Lower lobe of right lung (tissue), 2 donors: ENCODE measurements around the gene PRSS16. TPM values are rescaled to one million over a fixed set of nuclear protein-coding genes. Genes with fewer than 3 reads are reported as not detected.

ENCODE experiments used
- ATAC-seq, 2 donors: fragments of 200-7000 bp; cut with Tn5 transposase; one replicate each; pipeline ENCODE4 v1.9.1; 2020 to 2022; ENCODE audit warnings: mild to moderate bottlenecking in 2 of 2, moderate library complexity in 2 of 2
- DNase-seq: peaks from one replicate; pipeline ENCODE4 v3.0.0-alpha.2; 2020
- H3K27ac ChIP-seq: fragments of 200-600 bp; one replicate; pipeline ENCODE4 v1.8.0; 2022
- H3K27me3 ChIP-seq: fragments of 200-600 bp; one replicate; pipeline ENCODE4 v1.8.0; 2022; ENCODE audit warnings: low read depth
- H3K36me3 ChIP-seq: fragments of 200-600 bp; one replicate; pipeline ENCODE4 v1.8.0; 2022; ENCODE audit warnings: mild to moderate bottlenecking
- H3K4me1 ChIP-seq: fragments of 200-600 bp; one replicate; pipeline ENCODE4 v1.8.0; 2022
- H3K4me3 ChIP-seq: fragments of 200-600 bp; one replicate; pipeline ENCODE4 v1.8.0; 2022; ENCODE audit warnings: mild to moderate bottlenecking
- H3K9me3 ChIP-seq: fragments of 200-600 bp; one replicate; pipeline ENCODE4 v1.8.0; 2022
- CTCF ChIP-seq: fragments of 200-600 bp; IDR thresholded peaks from one replicate; pipeline ENCODE4 v1.8.0; 2022; ENCODE audit warnings: antibody characterized with exemption, mild to moderate bottlenecking
- intact Hi-C: fragments of 100-400 bp; cut with DNase I; formaldehyde crosslinking; loops from one replicate; pipeline ENCODE4 v1.11.0; 2022
- long read RNA-seq: library from polyadenylated mRNA; unstranded; transcript quantifications from one replicate; pipeline ENCODE4 v2.0.0, GENCODE V29; 2021
- total RNA-seq: library from RNA; stranded (reverse); fragmentation: NEBNext Ultra II Directional; extraction: Animal tissue kit (Norgen Biotek cat#: 25700); gene quantifications from one replicate; pipeline ENCODE4 v1.2.1, GENCODE V29; 2021
- donor health status: DM: no; HTN: yes; CAD: no; lungs with severe emphysema.

PRSS16 gene
- total RNA-seq = 13.4 TPM
- long read RNA-seq, partial matches to known transcripts = 2 of 5 reads
- long read RNA-seq, other reads (novel, unspliced or antisense) = 0 of 5 reads

GRCh38 chr6:27247133-27247836 is at the start of gene PRSS16:
TSS of gene PRSS16 (plus strand) at chr6:27247701. CDS start at chr6:27247738, 37 bp downstream.
- DNase-seq (no peak), ATAC-seq (no peak)
- Histone ChIP-seq H3K4me3 (no peak within 1 kb of the TSS), H3K4me1 (peaks cover 4% of the 10 kb centered on the region), H3K9me3 (no peaks in the 10 kb centered on the region), H3K36me3 (no peaks in the 10 kb centered on the region), H3K27me3 (peaks cover 72% of the 10 kb centered on the region), H3K27ac (no peak within 1 kb of the TSS)
- intact Hi-C loops = no loop called here
- no peak for TF ChIP-seq CTCF

- peaks cover 65% of the 10 kb centered on the region for H3K27me3 ChIP-seq
- no peak overlapping the region for H3K4me3 ChIP-seq
- no peak for ATAC-seq
- H3K9me3 ChIP-seq = no peaks in the 10 kb centered on the region
- no peak overlapping the region for H3K27ac ChIP-seq
- TF ChIP-seq CTCF = no peak
- no peaks in the 10 kb centered on the region for H3K4me1 ChIP-seq
- no peak for DNase-seq
- H3K36me3 ChIP-seq = no peaks in the 10 kb centered on the region
- intact Hi-C loops = no loop called here
Observed at GRCh38 chr6:27205375-27206278, 41.9 kb upstream of the PRSS16 start.

- H3K4me1 ChIP-seq = no peaks in the 10 kb centered on the region
- H3K4me3 ChIP-seq = no peak overlapping the region
- peaks cover 63% of the 10 kb centered on the region for H3K27me3 ChIP-seq
- no peak overlapping the region for H3K27ac ChIP-seq
- TF ChIP-seq CTCF = no peak
- H3K9me3 ChIP-seq = no peaks in the 10 kb centered on the region
- ATAC-seq = no peak
- intact Hi-C loops = no loop called here
- no peak for DNase-seq
- no peaks in the 10 kb centered on the region for H3K36me3 ChIP-seq
Observed at GRCh38 chr6:27206806-27207205, 40.7 kb upstream of the PRSS16 start.

GRCh38 chr6:27208042-27208441 is 39.5 kb upstream of the PRSS16 start:
- H3K4me1 ChIP-seq = no peaks in the 10 kb centered on the region
- H3K27ac ChIP-seq = no peak overlapping the region
- H3K27me3 ChIP-seq = peaks cover 70% of the 10 kb centered on the region
- no peak for ATAC-seq
- no peak for TF ChIP-seq CTCF
- no peaks in the 10 kb centered on the region for H3K36me3 ChIP-seq
- intact Hi-C loops = no loop called here
- no peak overlapping the region for H3K4me3 ChIP-seq
- no peak for DNase-seq
- H3K9me3 ChIP-seq = no peaks in the 10 kb centered on the region

GRCh38 chr6:27209196-27209595 is 38.3 kb upstream of the PRSS16 start:
- H3K4me1 ChIP-seq = no peaks in the 10 kb centered on the region
- ATAC-seq (no peak), DNase-seq (no peak)
- no peak overlapping the region for H3K4me3 ChIP-seq
- H3K36me3 ChIP-seq = no peaks in the 10 kb centered on the region
- no peak overlapping the region for H3K27ac ChIP-seq
- peaks cover 81% of the 10 kb centered on the region for H3K27me3 ChIP-seq
- no peaks in the 10 kb centered on the region for H3K9me3 ChIP-seq
- intact Hi-C loops = no loop called here
- TF ChIP-seq CTCF = no peak
